Nephron progenitor cell (in vitro differentiated cells): ENCODE data around the gene EDEM2.
A peak's percentile ranks its signal among the peaks of the same experiment; 100 is the strongest.
"Not testable (repeated sequence)": the region's sequence is repeated elsewhere in the genome, so short reads cannot be mapped to it uniquely, and the experiment has no call there.

Experiments
- DNase-seq: peaks from one replicate; pipeline ENCODE4 v3.0.0; 2021
- H3K27ac Mint-ChIP-seq: 2 replicates; pipeline ENCODE4 v1.8.0; 2021; ENCODE audit warnings: mild to moderate bottlenecking, moderate library complexity, mixed read lengths
- H3K27me3 Mint-ChIP-seq: 2 replicates; pipeline ENCODE4 v1.8.0; 2021; ENCODE audit warnings: mild to moderate bottlenecking, low read depth, mixed read lengths; ENCODE audit not compliant: poor library complexity
- H3K36me3 Mint-ChIP-seq: 2 replicates; pipeline ENCODE4 v1.8.0; 2021; ENCODE audit warnings: low read depth, mixed read lengths
- H3K4me1 Mint-ChIP-seq: 2 replicates; pipeline ENCODE4 v1.8.0; 2021; ENCODE audit warnings: mixed read lengths
- H3K4me3 Mint-ChIP-seq: 2 replicates; pipeline ENCODE4 v1.8.0; 2021; ENCODE audit warnings: mild to moderate bottlenecking, moderate library complexity, mixed read lengths
- H3K9me3 Mint-ChIP-seq: 2 replicates; pipeline ENCODE4 v1.8.0; 2021; ENCODE audit warnings: mild to moderate bottlenecking, moderate library complexity, mixed read lengths
- TF ChIP-seq, protein P1 (sequence below): fragments of 200-600 bp; sonication (generic); IDR thresholded peaks from 2 replicates; pipeline ENCODE4 v1.5.0; 2021; ENCODE audit warnings: antibody characterized with exemption

The EDEM2 gene

DNA sequence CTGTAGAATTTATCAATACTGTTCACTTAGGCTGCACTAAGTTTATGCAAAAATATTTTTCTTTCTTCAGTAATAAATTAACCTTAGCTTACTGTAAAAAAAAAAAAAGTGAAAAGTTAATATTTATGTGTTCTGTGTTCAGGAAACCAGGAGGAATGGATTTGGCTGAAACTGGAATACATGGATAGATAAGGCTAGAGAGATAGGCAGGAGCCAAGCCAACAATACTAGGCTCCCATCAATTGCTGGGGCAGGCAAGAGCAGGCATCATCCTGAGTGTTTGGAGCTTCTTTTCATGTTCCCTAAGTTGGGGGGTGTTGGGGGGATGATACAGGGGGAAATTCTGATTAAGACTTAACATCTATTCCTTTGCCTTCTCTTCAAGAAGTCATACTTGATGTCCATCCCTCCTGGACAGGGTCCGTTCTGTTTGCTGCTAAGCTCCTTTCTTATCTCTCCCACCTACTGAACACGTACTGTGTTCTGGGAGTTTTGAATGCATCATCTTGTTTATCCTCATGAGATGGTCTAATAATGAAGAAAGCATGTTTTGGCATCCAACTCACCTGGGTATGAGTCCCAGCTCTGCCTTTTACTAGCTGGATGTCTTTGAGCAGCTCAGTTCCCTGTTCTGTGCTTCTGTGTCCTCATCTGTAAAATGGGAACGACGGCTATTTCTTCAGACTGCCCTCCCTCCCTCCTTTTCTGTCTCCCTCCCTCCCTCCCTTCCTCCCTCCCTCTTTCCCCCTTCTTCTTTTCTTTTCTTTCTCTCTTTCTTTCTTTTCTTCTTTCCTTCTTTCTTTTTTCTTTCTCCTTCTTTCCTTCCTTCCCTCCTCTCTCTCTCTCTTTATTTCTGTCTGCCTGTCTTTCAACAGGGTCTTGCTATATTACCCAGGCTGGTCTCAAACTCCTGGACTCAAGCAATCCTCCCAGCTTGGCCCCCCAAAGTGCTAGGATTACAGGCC lies 18.4 kb upstream of the EDEM2 start:
- Mint-ChIP-seq H3K4me1 (no peaks in the 10 kb centered on the region), H3K36me3 (no peaks in the 10 kb centered on the region)

DNA sequence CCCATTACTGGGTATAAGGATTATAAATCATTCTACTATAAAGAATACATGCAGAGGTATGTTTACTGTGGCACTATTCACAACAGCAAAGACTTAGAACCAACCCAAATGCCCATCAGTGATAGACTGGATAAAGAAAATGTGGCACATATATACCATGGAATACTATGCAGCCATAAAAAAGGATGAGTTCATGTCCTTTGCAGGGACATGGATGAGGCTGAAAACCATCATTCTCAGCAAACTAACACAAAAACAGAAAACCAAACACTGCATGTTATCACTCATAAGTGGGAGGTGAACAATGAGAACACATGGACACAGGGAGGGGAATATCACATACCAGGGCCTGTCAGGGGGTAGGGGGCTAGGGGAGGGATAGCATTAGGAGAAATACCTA lies 17.4 kb upstream of the EDEM2 start:
- H3K4me1 Mint-ChIP-seq, H3K4me3 Mint-ChIP-seq, H3K36me3 Mint-ChIP-seq, H3K27me3 Mint-ChIP-seq, H3K27ac Mint-ChIP-seq, DNase-seq: not testable (repeated sequence)
- peaks cover 17% of the 10 kb centered on the region for H3K9me3 Mint-ChIP-seq

More for the DNA sequence above, 18.4 kb upstream of the EDEM2 start:
- H3K4me3 Mint-ChIP-seq, result no peak overlapping the region
- TF ChIP-seq, protein P1, sequence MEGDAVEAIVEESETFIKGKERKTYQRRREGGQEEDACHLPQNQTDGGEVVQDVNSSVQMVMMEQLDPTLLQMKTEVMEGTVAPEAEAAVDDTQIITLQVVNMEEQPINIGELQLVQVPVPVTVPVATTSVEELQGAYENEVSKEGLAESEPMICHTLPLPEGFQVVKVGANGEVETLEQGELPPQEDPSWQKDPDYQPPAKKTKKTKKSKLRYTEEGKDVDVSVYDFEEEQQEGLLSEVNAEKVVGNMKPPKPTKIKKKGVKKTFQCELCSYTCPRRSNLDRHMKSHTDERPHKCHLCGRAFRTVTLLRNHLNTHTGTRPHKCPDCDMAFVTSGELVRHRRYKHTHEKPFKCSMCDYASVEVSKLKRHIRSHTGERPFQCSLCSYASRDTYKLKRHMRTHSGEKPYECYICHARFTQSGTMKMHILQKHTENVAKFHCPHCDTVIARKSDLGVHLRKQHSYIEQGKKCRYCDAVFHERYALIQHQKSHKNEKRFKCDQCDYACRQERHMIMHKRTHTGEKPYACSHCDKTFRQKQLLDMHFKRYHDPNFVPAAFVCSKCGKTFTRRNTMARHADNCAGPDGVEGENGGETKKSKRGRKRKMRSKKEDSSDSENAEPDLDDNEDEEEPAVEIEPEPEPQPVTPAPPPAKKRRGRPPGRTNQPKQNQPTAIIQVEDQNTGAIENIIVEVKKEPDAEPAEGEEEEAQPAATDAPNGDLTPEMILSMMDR, result no peak
- H3K9me3 Mint-ChIP-seq, result peaks cover 17% of the 10 kb centered on the region
- H3K27me3 Mint-ChIP-seq, result peaks cover 7% of the 10 kb centered on the region
- H3K27ac Mint-ChIP-seq, result peak overlapping the region; percentile 9
- DNase-seq, result no peak

DNA sequence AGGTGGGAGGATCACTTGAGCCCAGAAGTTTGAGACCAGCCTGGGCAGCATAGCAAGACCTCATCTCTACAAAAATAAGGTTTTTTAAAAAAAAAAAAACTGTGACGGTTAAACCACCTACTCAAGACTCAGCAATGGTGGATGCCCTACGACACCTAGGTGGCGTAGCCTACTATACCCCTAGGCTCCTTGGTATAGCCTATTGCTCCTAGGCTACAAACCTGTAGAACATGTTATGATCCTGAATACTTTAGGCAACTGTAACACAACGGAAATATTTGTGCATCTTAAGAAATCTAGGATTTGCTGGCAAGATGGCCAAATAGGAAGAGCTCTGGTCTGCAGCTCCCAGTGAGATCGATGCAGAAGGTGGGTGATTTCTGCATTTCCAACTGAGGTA lies 13.2 kb upstream of the EDEM2 start:
- peaks cover 15% of the 10 kb centered on the region for H3K27me3 Mint-ChIP-seq
- not testable (repeated sequence) for H3K4me1 Mint-ChIP-seq, H3K4me3 Mint-ChIP-seq, H3K36me3 Mint-ChIP-seq, H3K27ac Mint-ChIP-seq, DNase-seq
- peaks cover 17% of the 10 kb centered on the region for H3K9me3 Mint-ChIP-seq

DNA sequence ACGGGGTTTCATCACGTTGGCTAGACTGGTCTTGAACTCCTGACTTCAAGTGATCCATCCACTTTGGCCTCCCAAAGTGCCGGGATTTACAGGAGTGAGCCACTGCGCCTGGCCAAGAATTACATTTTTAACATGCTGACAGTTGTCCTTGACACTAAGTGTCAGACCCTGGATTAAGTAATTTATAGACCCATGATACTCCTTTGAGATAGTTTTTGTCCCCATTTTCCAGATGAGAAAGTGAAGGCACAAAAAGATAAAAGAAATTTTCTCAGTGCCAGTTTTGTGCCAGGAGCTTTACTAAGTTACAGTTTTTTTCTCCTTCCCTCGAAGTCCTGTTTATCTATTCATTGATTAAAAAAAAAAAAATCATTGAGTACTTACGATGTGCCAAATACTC lies 9.8 kb upstream of the EDEM2 start:
- Mint-ChIP-seq H3K36me3 (no peaks in the 10 kb centered on the region), H3K4me3 (no peak overlapping the region)
- DNase-seq, result no peak

DNA sequence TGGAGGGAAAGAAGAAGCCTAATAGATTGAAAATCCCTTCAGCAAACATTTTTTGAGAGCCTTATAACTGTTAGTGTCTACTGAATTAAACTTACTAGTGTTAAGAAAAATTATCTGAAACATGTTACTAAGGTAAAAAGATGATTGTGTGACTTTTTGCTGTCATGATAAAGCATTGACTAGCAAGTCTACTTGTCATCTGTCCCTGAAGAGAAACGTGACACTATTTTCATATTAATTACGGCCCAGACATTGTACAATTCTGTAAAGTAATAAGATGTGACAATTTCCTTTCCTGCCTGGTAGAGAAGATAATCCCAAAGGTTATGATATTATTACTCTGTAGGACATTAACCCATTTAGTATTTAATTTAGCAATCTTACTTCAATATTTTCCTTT lies 8.8 kb upstream of the EDEM2 start:
- peaks cover 21% of the 10 kb centered on the region for H3K27me3 Mint-ChIP-seq
- H3K36me3 Mint-ChIP-seq, result no peaks in the 10 kb centered on the region
- TF ChIP-seq, protein P1, result no peak

More for the DNA sequence above, 9.8 kb upstream of the EDEM2 start:
- Mint-ChIP-seq H3K4me1 (no peaks in the 10 kb centered on the region), H3K27me3 (peaks cover 15% of the 10 kb centered on the region), H3K27ac (no peak overlapping the region), H3K9me3 (peaks cover 5% of the 10 kb centered on the region)
- TF ChIP-seq, protein P1, result no peak

DNA sequence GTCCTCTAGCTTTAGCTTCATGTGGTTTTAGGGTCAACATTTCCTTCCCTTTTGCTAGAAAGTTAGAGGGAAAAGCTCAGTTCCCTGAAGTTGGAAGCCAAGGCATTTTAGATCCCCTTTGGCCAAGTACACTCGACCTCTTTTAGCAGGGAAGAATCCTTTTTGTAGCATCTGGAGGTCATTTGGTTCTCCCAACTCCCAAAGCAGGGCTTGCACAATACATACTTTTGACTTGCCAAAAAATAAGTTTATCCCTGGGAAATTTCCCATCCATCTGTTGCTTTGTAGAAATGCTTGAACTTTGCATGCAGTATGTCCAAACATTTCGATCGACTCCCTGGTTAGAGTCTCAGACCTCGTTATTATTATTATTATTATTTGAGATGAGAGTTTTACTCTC lies 4.6 kb upstream of the EDEM2 start:
- no peaks in the 10 kb centered on the region for H3K36me3 Mint-ChIP-seq
- peaks cover 14% of the 10 kb centered on the region for H3K27me3 Mint-ChIP-seq
- H3K9me3 Mint-ChIP-seq, result peaks cover 15% of the 10 kb centered on the region
- no peak overlapping the region for H3K27ac Mint-ChIP-seq
- H3K4me1 Mint-ChIP-seq, result peaks cover 10% of the 10 kb centered on the region
- no peak for DNase-seq
- no peak overlapping the region for H3K4me3 Mint-ChIP-seq
- TF ChIP-seq, protein P1, result no peak

More for the DNA sequence above, 8.8 kb upstream of the EDEM2 start:
- Mint-ChIP-seq H3K4me3 (no peak overlapping the region), H3K4me1 (no peaks in the 10 kb centered on the region), H3K27ac (no peak overlapping the region), H3K9me3 (peaks cover 13% of the 10 kb centered on the region)
- DNase-seq, result no peak
